Liver (tissue), 9 donors: ENCODE results near the gene PTPRC. TPM values are rescaled to one million over a fixed set of nuclear protein-coding genes. Genes with fewer than 3 reads are reported as not detected.

Experiments used
- DNase-seq: peaks from one replicate; pipeline ENCODE4 v3.0.0-alpha.2; 2017; ENCODE audit warnings: low spot score
- H3K27ac ChIP-seq, 2 donors: one replicate each; pipeline ENCODE4 v1.7.0; 2013; ENCODE audit warnings: inconsistent platforms in 2 of 2, low read length in 2 of 2, control low read depth in 1 of 2, low read depth in 1 of 2, mild to moderate bottlenecking in 1 of 2
- H3K27me3 ChIP-seq, 4 donors: one replicate each; pipeline versions ENCODE4 v1.6.1 to v1.7.0; 2013; ENCODE audit warnings: low read length in 3 of 4, inconsistent platforms in 1 of 4, mild to moderate bottlenecking in 1 of 4, moderate library complexity in 1 of 4; ENCODE audit not compliant: control insufficient read depth in 4 of 4, insufficient read depth in 4 of 4
- H3K36me3 ChIP-seq, 4 donors: one replicate each; pipeline versions ENCODE4 v1.6.1 to v1.7.0; 2013; ENCODE audit warnings: low read length in 3 of 4, mild to moderate bottlenecking in 3 of 4, low read depth in 1 of 4, moderate library complexity in 1 of 4; ENCODE audit not compliant: control insufficient read depth in 4 of 4, insufficient read depth in 3 of 4
- H3K4me1 ChIP-seq, 4 donors: one replicate each; pipeline versions ENCODE4 v1.6.1 to v1.7.0; 2013; ENCODE audit warnings: low read length in 3 of 4, mild to moderate bottlenecking in 3 of 4, moderate library complexity in 1 of 4; ENCODE audit not compliant: control insufficient read depth in 4 of 4, insufficient read depth in 4 of 4
- H3K4me3 ChIP-seq, 3 donors: one replicate each; pipeline versions ENCODE4 v1.6.1 to v1.7.0; 2013; ENCODE audit warnings: low read length in 3 of 3, control low read depth in 1 of 3, low read depth in 1 of 3, mild to moderate bottlenecking in 1 of 3
- H3K9ac ChIP-seq, 2 donors: one replicate each; pipeline ENCODE4 v1.7.0; 2013; ENCODE audit warnings: low read length in 2 of 2, mild to moderate bottlenecking in 2 of 2, moderate library complexity in 2 of 2, control low read depth in 1 of 2, low read depth in 1 of 2
- H3K9me3 ChIP-seq, 4 donors: one replicate each; pipeline versions ENCODE4 v1.6.1 to v1.7.0; 2013; ENCODE audit warnings: low read length in 3 of 4; ENCODE audit not compliant: control insufficient read depth in 4 of 4
- ATF3 ChIP-seq: IDR thresholded peaks from 2 replicates; pipeline ENCODE4 v1.6.1; 2016; ENCODE audit warnings: antibody characterized with exemption
- CTCF ChIP-seq: fragments of 150-350 bp; IDR thresholded peaks from 2 replicates; pipeline ENCODE4 v1.5.1; 2017; ENCODE audit warnings: improper control_type of control experiment, low read depth, low read length; ENCODE audit not compliant: missing input control
- FOXA1 ChIP-seq: IDR thresholded peaks from 2 replicates; pipeline ENCODE4 v1.6.1; 2016; ENCODE audit warnings: antibody characterized with exemption
- FOXA2 ChIP-seq: IDR thresholded peaks from 2 replicates; pipeline ENCODE4 v1.6.1; 2016; ENCODE audit warnings: antibody characterized with exemption
- HNF4A ChIP-seq, 2 donors: conservative IDR thresholded peaks; 2 replicates each; pipeline ENCODE4 v1.6.1; 2016; ENCODE audit warnings: antibody characterized with exemption in 2 of 2, mild to moderate bottlenecking in 2 of 2
- HNF4G ChIP-seq: IDR thresholded peaks from 2 replicates; pipeline ENCODE4 v1.6.1; 2016; ENCODE audit warnings: antibody characterized with exemption
- JUND ChIP-seq, 2 donors: IDR thresholded peaks; 2 replicates each; pipeline ENCODE4 v1.6.1; 2016; ENCODE audit warnings: antibody characterized with exemption in 2 of 2
- MAX ChIP-seq: IDR thresholded peaks from 2 replicates; pipeline ENCODE4 v1.6.1; 2016; ENCODE audit warnings: antibody characterized with exemption
- NR2F2 ChIP-seq: IDR thresholded peaks from 2 replicates; pipeline ENCODE4 v1.6.1; 2016; ENCODE audit warnings: antibody characterized with exemption
- RAD21 ChIP-seq, 2 donors: IDR thresholded peaks; 2 replicates each; pipeline ENCODE4 v1.6.1; 2016; ENCODE audit warnings: antibody characterized with exemption in 2 of 2, mild to moderate bottlenecking in 2 of 2
- REST ChIP-seq: IDR thresholded peaks from 2 replicates; pipeline ENCODE4 v1.6.1; 2016; ENCODE audit warnings: antibody characterized with exemption, mild to moderate bottlenecking
- RXRA ChIP-seq, 2 donors: IDR thresholded peaks; 2 replicates each; pipeline ENCODE4 v1.6.1; 2017 to 2018; ENCODE audit warnings: antibody characterized with exemption in 2 of 2, mild to moderate bottlenecking in 1 of 2
- SP1 ChIP-seq: IDR thresholded peaks from 2 replicates; pipeline ENCODE4 v1.6.1; 2018; ENCODE audit warnings: antibody characterized with exemption, mild to moderate bottlenecking
- TAF1 ChIP-seq: conservative IDR thresholded peaks from 2 replicates; pipeline ENCODE4 v1.6.1; 2016; ENCODE audit warnings: antibody characterized with exemption, mild to moderate bottlenecking
- YY1 ChIP-seq: IDR thresholded peaks from 2 replicates; pipeline ENCODE4 v1.6.1; 2016; ENCODE audit warnings: antibody characterized with exemption, mild to moderate bottlenecking
- ZBTB33 ChIP-seq: IDR thresholded peaks from 2 replicates; pipeline ENCODE4 v1.6.1; 2016; ENCODE audit warnings: antibody characterized with exemption
- WGBS: extraction: QIAGEN DNeasy Blood & Tissue Kit; methylation state at CpG from one replicate; pipeline ENCODE4 v1.1.7; 2013; 5-methylcytosine and 5-hydroxymethylcytosine counted together
- polyA plus RNA-seq, 2 donors: library from polyadenylated mRNA; stranded (reverse) in 1 of 2; unstranded in 1 of 2; fragments of 200-250 nt in 1 of 2; fragments of >200 nt in 1 of 2; fragmentation: Nextera tagmentation in 1 of 2; extraction: Ambion mirVana in 1 of 2; gene quantifications; one replicate each; pipeline versions ENCODE4 v1.2.1 to v1.2.3, GENCODE V29; 2013 to 2015
- total RNA-seq, 2 donors: library from RNA; depleted of rRNA; stranded (reverse); fragments of >200 nt; gene quantifications; one replicate each; pipeline ENCODE4 v1.2.3, GENCODE V29; 2014
- donor health status: healthy.
- donor health status: healthy.
- donor health status: healthy.
- donor health status: healthy.
- donor health status: healthy.

The PTPRC gene
- total and polyA plus RNA-seq, 4 donors = 5.8 to 34.1 (median 16.2) TPM

DNA sequence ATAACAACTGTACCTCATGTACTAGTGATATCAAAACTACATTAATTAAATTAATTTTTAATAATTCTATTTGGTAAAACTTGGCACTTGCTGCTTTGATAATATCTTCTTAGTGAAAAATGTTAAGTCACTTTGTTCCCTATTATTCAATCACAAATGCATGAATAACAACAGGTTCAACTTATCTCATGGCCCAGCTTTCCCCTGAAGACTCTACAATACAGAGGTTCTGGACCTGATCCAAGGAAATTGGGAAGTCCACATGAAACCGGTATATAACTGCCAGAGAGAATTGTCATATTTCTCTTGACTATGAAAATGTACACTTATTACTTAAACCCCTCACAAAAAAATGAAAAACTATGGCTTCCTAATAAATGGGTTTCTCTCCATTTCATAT is 33.9 kb upstream of the PTPRC start:
- no peak overlapping the region for H3K4me3 ChIP-seq
- H3K9me3 ChIP-seq = no peaks in the 10 kb centered on the region
- WGBS = 76% methylated on average over 1 of the region's 1 CpG
- no peak for TF ChIP-seq MAX
- TF ChIP-seq ATF3 = no peak
- TF ChIP-seq RXRA (IDR thresholded peaks at IDR 0.05) = no peak
- TF ChIP-seq NR2F2 = no peak
- no peak for TF ChIP-seq ZBTB33
- no peak for TF ChIP-seq CTCF
- no peak for TF ChIP-seq JUND (IDR thresholded peaks at IDR 0.05)
- no peak for TF ChIP-seq REST
- TF ChIP-seq SP1 = no peak
- TF ChIP-seq HNF4G = no peak
- TF ChIP-seq HNF4A (conservative IDR thresholded peaks at IDR 0.05) = no peak
- no peak for TF ChIP-seq YY1
- no peak for TF ChIP-seq RAD21 (IDR thresholded peaks at IDR 0.05)
- TF ChIP-seq FOXA1 = no peak
- DNase-seq = no peak
- no peaks in the 10 kb centered on the region for H3K27me3 ChIP-seq
- no peaks in the 10 kb centered on the region for H3K36me3 ChIP-seq
- H3K9ac ChIP-seq = no peak overlapping the region
- H3K4me1 ChIP-seq = peaks cover 0 to 4% (median 0%) of the 10 kb centered on the region in 4 donors
- no peak overlapping the region for H3K27ac ChIP-seq

- H3K27ac ChIP-seq = no peak overlapping the region
- peaks cover 0 to 4% (median 0%) of the 10 kb centered on the region in 4 donors for H3K4me1 ChIP-seq
- DNase-seq = no peak
- no peak overlapping the region for H3K4me3 ChIP-seq
- H3K9ac ChIP-seq = no peak overlapping the region
- H3K27me3 ChIP-seq = no peaks in the 10 kb centered on the region
- no peaks in the 10 kb centered on the region for H3K9me3 ChIP-seq
- no peaks in the 10 kb centered on the region for H3K36me3 ChIP-seq
- 76% methylated on average over 4 of the region's 4 CpGs for WGBS
- TF ChIP-seq MAX = no peak
- no peak for TF ChIP-seq HNF4G
- TF ChIP-seq TAF1 = no peak
- no peak for TF ChIP-seq YY1
- no peak for TF ChIP-seq FOXA2
- no peak for TF ChIP-seq ATF3
- no peak for TF ChIP-seq HNF4A (conservative IDR thresholded peaks at IDR 0.05)
- no peak for TF ChIP-seq ZBTB33
- TF ChIP-seq RXRA (IDR thresholded peaks at IDR 0.05) = no peak
- TF ChIP-seq SP1 = no peak
- no peak for TF ChIP-seq RAD21 (IDR thresholded peaks at IDR 0.05)
- TF ChIP-seq REST = no peak
Measured at GRCh38 chr1:198605406-198605805, 33.4 kb upstream of the PTPRC start.
